GM18909 (cell line): ENCODE measurements around the gene LCT.

Experiments used
- ATAC-seq: cut with Tn5 transposase; IDR thresholded peaks from one replicate; pipeline ENCODE4 v1.9.1; 2021; ENCODE audit warnings: mild to moderate bottlenecking; ENCODE audit not compliant: unreplicated experiment, poor library complexity

Gene LCT

DNA sequence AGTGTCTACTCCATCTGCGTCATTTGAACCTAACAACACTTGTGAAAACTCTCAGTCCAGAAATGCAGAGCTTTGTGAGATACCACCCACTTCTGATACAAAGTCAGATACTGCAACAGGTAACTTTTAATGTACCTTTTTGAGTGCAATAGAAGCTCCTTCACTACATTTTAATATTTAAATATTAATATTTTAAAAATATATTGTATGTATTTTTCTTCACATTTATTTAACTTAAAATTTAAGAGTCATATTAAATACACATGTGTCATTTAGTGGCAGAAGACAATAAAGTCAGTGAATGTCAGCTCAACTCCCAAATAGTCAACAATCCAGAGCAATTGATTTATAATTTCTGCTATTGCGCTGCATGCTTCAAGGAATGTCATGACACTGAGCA, 81.4 kb downstream of the LCT start:
- no peak for ATAC-seq

DNA sequence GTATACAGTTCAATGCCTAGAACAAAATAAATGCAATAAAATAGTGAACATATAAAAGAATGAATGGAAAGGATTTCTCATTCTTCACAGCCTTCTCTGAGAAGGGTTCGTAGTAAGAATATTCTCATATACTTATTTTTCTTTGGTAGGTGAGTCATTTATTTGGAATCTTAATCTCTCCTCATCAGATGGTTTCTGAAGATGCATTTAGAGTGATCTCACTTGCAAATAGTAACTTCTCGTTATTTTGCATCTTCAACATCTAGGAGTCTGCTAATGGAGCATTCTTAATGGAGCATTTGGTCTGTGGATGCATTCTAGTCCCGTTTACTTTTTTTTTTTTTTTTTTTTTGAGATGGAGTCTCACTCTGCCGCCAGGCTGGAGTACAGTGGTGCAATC, 91.4 kb downstream of the LCT start:
- no peak for ATAC-seq

DNA sequence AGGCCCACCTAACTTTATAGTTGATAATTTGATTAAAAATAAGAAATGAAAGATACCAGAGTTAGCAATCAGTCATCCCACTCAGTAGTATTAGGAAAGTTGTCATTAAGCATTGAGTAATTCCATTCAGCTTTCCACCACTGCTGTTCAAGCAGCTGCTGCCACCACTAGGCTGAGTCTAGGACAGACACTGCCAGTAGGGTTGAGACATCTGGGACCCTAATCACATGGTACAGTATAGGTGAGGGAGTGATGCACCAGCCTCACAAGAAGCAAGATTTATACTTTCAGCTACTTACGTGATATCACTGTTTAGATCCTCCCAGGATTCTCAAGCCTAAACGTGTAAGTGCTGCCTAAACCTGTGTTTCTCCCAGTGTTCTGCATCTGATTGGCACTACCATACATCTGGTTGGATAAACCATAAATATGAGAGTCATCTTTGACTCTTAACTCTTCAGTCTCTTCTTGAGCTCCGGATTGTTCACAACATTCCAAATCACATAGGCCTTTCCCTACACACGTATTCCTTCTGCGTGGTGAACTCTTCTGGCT, 92.1 kb downstream of the LCT start:
- ATAC-seq: peak; percentile 24

DNA sequence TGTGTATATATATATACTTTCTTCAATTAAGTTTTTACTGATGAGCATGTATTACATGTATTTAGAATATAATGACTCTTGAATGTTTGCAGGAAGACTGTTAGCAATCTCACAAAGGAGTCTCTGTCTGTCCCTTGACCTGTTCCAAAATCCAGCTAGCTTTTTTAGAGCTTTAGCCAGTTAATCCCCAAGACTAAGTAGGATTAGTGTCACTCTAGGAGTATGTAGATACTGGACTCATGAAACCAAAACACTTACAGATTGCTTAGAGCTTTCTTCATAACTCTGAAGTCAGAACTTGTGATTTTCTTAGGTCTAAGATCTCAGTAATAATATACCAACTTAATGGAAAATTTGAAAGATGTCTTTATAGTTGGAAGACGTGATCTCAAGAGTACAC, 93.1 kb downstream of the LCT start:
- ATAC-seq: no peak

- peak; percentile 23 for ATAC-seq
Measured at GRCh38 chr2:135742325-135742757, 94.6 kb downstream of the LCT start.

DNA sequence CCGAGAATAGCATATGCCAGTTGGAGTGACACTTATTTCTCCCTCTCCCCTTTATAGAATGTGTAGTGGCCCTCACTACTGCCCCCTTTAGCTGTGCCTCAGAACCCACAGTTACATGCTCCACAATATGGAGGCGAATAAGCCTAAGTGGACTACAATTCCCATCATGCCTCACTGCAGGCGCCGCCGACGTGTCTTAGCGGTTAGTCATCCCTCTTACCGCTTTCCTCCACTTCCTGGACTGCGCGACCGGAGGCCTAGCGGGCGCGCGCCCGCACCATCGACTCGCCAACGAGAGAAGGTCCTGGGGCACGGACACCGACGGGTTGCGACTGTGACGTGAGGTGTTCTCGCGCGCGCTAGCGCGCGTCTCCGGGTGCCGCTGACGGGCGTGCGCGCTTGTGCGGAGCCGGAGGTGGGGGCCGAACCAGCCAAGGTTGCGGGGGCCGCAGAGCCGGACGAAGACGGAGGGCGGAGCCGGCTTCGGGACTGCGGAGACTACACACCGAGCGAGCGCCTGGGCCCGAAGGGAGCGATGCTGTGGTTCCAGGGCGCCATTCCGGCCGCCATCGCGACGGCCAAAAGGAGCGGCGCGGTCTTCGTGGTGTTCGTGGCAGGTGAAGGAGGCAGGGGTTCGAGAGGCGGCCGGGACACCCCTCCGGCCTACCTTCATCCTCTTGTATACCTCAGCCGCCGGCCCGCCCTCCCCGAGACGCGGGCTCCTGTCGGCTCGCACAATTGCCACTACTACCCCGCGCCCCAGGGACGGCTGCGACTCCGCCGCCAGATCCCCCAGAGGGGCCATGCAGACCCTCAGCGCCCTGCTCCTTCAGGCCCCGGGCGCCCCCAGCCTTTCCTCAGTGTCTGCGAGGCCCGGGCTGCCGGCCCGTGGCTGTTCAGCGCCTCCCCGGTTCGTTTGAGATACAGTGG, 95.3 kb downstream of the LCT start, which contains the start of gene UBXN4:
TSS of gene UBXN4 (plus strand) at position 461 of the 930 bp plus-strand sequence. CDS start at position 536, 75 bp downstream.
- ATAC-seq: peak; percentile 94

DNA sequence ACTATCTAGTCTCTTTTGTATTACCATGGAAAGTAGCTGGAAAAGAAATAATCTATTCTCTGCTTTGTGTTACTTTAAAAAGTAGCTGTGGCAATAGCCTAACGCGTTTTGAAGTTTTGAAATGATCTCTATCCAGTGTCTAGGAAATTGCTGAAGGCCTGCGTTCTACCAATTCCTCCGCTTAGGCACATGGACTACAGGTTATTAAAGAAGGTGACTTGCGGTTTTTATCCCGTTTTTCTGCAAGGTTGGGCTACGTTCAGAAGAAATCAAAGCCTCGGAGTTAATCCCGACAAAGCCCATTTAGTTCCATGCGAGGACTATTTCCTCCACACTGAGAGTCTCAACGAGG, 96.0 kb downstream of the LCT start:
- ATAC-seq: no peak

DNA sequence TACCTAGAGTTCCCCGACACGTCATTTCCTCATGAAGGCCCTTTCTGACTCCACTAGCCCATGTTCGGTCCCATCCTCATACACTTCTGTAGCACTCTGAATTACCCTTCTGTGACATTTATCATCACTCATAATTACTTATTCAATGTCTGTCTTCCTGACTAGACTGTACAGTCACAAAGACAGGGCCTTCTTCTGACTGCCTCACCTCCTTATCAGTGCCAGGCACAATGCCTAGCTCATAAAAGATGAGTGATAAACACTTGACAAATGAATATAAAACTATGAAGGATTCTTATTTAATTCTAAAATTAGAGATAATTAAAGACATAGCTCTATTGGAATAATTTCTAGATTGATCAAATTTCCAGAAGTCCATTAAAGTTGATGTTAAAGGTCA, 96.8 kb downstream of the LCT start:
- ATAC-seq: no peak
